H9 (cell line): Measurements from ENCODE around the gene PSMC1. TPM values are rescaled to one million over a fixed set of nuclear protein-coding genes. Genes with fewer than 3 reads are reported as not detected.

Source experiments
- DNase-seq: peaks from one replicate; pipeline ENCODE4 v3.0.0-alpha.2; 2017
- H2AFZ ChIP-seq: one replicate; pipeline ENCODE4 v1.6.1; 2013; ENCODE audit warnings: mild to moderate bottlenecking, low read length, control low read depth, moderate library complexity
- H2AK5ac ChIP-seq: 2 replicates; pipeline ENCODE4 v1.6.1; 2013; ENCODE audit warnings: low read length, control low read depth, mixed read lengths; ENCODE audit not compliant: insufficient read length
- H2BK120ac ChIP-seq: one replicate; pipeline ENCODE4 v1.6.1; 2013; ENCODE audit warnings: low read depth, mild to moderate bottlenecking, low read length, control low read depth, inconsistent platforms; ENCODE audit not compliant: poor library complexity, severe bottlenecking
- H2BK12ac ChIP-seq: 2 replicates; pipeline ENCODE4 v1.6.1; 2013; ENCODE audit warnings: low read length, control low read depth, mixed read lengths, low read depth; ENCODE audit not compliant: insufficient read length
- H2BK15ac ChIP-seq: 2 replicates; pipeline ENCODE4 v1.6.1; 2013; ENCODE audit warnings: low read depth, low read length, control low read depth
- H2BK20ac ChIP-seq: one replicate; pipeline ENCODE4 v1.6.1; 2013; ENCODE audit warnings: low read depth, mild to moderate bottlenecking, low read length, control low read depth, inconsistent platforms; ENCODE audit not compliant: poor library complexity, severe bottlenecking
- H2BK5ac ChIP-seq: 2 replicates; pipeline ENCODE4 v1.6.1; 2013; ENCODE audit warnings: low read length, control low read depth, mixed read lengths; ENCODE audit not compliant: insufficient read length
- H3K14ac ChIP-seq: 2 replicates; pipeline ENCODE4 v1.6.1; 2013; ENCODE audit warnings: low read length, control low read depth; ENCODE audit not compliant: insufficient read depth
- H3K18ac ChIP-seq: 2 replicates; pipeline ENCODE4 v1.6.1; 2013; ENCODE audit warnings: low read depth, mild to moderate bottlenecking, mixed read lengths, low read length, control low read depth; ENCODE audit not compliant: insufficient read length
- H3K23ac ChIP-seq: 2 replicates; pipeline ENCODE4 v1.6.1; 2013; ENCODE audit warnings: low read length, control low read depth, mixed read lengths, low read depth; ENCODE audit not compliant: insufficient read length
- H3K23me2 ChIP-seq: 2 replicates; pipeline ENCODE4 v1.6.1; 2013; ENCODE audit warnings: low read depth, mild to moderate bottlenecking, mixed read lengths, low read length, control low read depth; ENCODE audit not compliant: insufficient read length, poor library complexity, severe bottlenecking
- H3K27ac ChIP-seq: 2 replicates; pipeline ENCODE4 v1.5.1; 2013; ENCODE audit warnings: low read length, control low read depth, mixed read lengths, low read depth; ENCODE audit not compliant: insufficient read length
- H3K27me3 ChIP-seq: 2 replicates; pipeline ENCODE4 v1.6.1; 2013; ENCODE audit warnings: low read length, control low read depth, inconsistent platforms; ENCODE audit not compliant: insufficient read depth
- H3K4ac ChIP-seq: 2 replicates; pipeline ENCODE4 v1.6.1; 2013; ENCODE audit warnings: low read depth, mild to moderate bottlenecking, control low read depth, inconsistent platforms, low read length, moderate library complexity
- H3K4me1 ChIP-seq: 2 replicates; pipeline ENCODE4 v1.6.1; 2013; ENCODE audit warnings: low read length, control low read depth, inconsistent platforms; ENCODE audit not compliant: insufficient read depth
- H3K4me2 ChIP-seq: 2 replicates; pipeline ENCODE4 v1.6.1; 2013; ENCODE audit warnings: low read length, control low read depth, mixed read lengths; ENCODE audit not compliant: insufficient read length, insufficient read depth
- H3K56ac ChIP-seq: 2 replicates; pipeline ENCODE4 v1.6.1; 2013; ENCODE audit warnings: low read depth, mild to moderate bottlenecking, mixed read lengths, low read length, control low read depth; ENCODE audit not compliant: insufficient read length
- H3K79me1 ChIP-seq: 2 replicates; pipeline ENCODE4 v1.6.1; 2013; ENCODE audit warnings: low read depth, mild to moderate bottlenecking, moderate library complexity, low read length, control low read depth, inconsistent platforms; ENCODE audit not compliant: insufficient read depth, poor library complexity, severe bottlenecking
- H3K79me2 ChIP-seq: 2 replicates; pipeline ENCODE4 v1.6.1; 2013; ENCODE audit warnings: low read length, control low read depth, inconsistent platforms; ENCODE audit not compliant: insufficient read depth
- H3K9ac ChIP-seq: 2 replicates; pipeline ENCODE4 v1.6.1; 2013; ENCODE audit warnings: low read length, control low read depth, mixed read lengths; ENCODE audit not compliant: insufficient read length; ENCODE audit errors: extremely low read depth
- H3K9me3 ChIP-seq: one replicate; pipeline ENCODE4 v1.6.1; 2013; ENCODE audit warnings: low read depth, low read length, inconsistent platforms; ENCODE audit not compliant: control insufficient read depth
- H3T11ph ChIP-seq: one replicate; pipeline ENCODE4 v1.6.1; 2013; ENCODE audit warnings: mild to moderate bottlenecking, low read length, control low read depth, inconsistent platforms
- H4K20me1 ChIP-seq: one replicate; pipeline ENCODE4 v1.6.1; 2013; ENCODE audit not compliant: control insufficient read depth, insufficient read length, insufficient read depth
- H4K5ac ChIP-seq: 2 replicates; pipeline ENCODE4 v1.6.1; 2013; ENCODE audit warnings: low read depth, mild to moderate bottlenecking, mixed read lengths, low read length, control low read depth; ENCODE audit not compliant: insufficient read length
- H4K8ac ChIP-seq: replicated peaks from 2 replicates; pipeline ENCODE4 v1.6.1; 2013; ENCODE audit warnings: low read length, control low read depth, mixed read lengths, low read depth; ENCODE audit not compliant: insufficient read length
- H4K91ac ChIP-seq: 2 replicates; pipeline ENCODE4 v1.6.1; 2013; ENCODE audit warnings: low read depth, mild to moderate bottlenecking, moderate library complexity, mixed read lengths, low read length, control low read depth; ENCODE audit not compliant: insufficient read length
- H3K27ac Mint-ChIP-seq, 3 experiments: 2 replicates in 2 of 3; 3 replicates in 1 of 3; pipeline ENCODE4 v1.8.0; 2020 to 2021; ENCODE audit warnings: mixed read lengths in 3 of 3, mild to moderate bottlenecking in 1 of 3, moderate library complexity in 1 of 3
- H3K27me3 Mint-ChIP-seq: 2 replicates; pipeline ENCODE4 v1.8.0; 2021; ENCODE audit warnings: low read depth, mild to moderate bottlenecking, moderate library complexity, mixed read lengths
- H3K36me3 Mint-ChIP-seq, 3 experiments: 2 replicates in 2 of 3; 3 replicates in 1 of 3; pipeline ENCODE4 v1.8.0; 2020 to 2021; ENCODE audit warnings: low read depth in 3 of 3, mixed read lengths in 3 of 3; ENCODE audit not compliant: insufficient read depth in 1 of 3
- H3K4me1 Mint-ChIP-seq, 2 experiments: 2 replicates each; pipeline ENCODE4 v1.8.0; 2020; ENCODE audit warnings: mixed read lengths in 2 of 2
- H3K4me3 Mint-ChIP-seq, 2 experiments: 2 replicates in 1 of 2; 3 replicates in 1 of 2; pipeline ENCODE4 v1.8.0; 2020 to 2021; ENCODE audit warnings: mild to moderate bottlenecking in 2 of 2, mixed read lengths in 2 of 2, moderate library complexity in 1 of 2
- H3K9me3 Mint-ChIP-seq, 2 experiments: 2 replicates in 1 of 2; 3 replicates in 1 of 2; pipeline ENCODE4 v1.8.0; 2020; ENCODE audit warnings: mild to moderate bottlenecking in 2 of 2, mixed read lengths in 2 of 2, moderate library complexity in 1 of 2
- CTCF ChIP-seq: fragments of 200-600 bp; sonication (generic); conservative IDR thresholded peaks from 3 replicates; pipeline ENCODE4 v1.8.0; 2021; ENCODE audit warnings: antibody characterized with exemption, mild to moderate bottlenecking
- total RNA-seq: library from RNA; stranded (reverse); gene quantifications from 2 replicates; pipeline ENCODE4 v1.2.1, GENCODE V29; 2021

Gene PSMC1
- total RNA-seq, 1 experiment from 2014 or later = 113 TPM

GRCh38 chr14:90281756-90282155 lies 25.4 kb downstream of the PSMC1 start:
- H3K56ac ChIP-seq = no peak overlapping the region
- H2AK5ac ChIP-seq = no peak overlapping the region
- no peak overlapping the region for H3K27ac Mint-ChIP-seq
- H3K27me3 Mint-ChIP-seq = no peaks in the 10 kb centered on the region
- no peak overlapping the region for H4K91ac ChIP-seq
- H3K79me2 ChIP-seq = no peaks in the 10 kb centered on the region
- no peak overlapping the region for H2BK15ac ChIP-seq
- H3T11ph ChIP-seq = no peak overlapping the region
- H3K9me3 Mint-ChIP-seq = no peaks in the 10 kb centered on the region
- TF ChIP-seq CTCF = no peak
- no peak overlapping the region for H3K27ac ChIP-seq
- H3K4me1 ChIP-seq = no peaks in the 10 kb centered on the region
- H3K9me3 ChIP-seq = no peaks in the 10 kb centered on the region
- no peak overlapping the region for H3K9ac ChIP-seq
- H4K5ac ChIP-seq = no peak overlapping the region
- H2BK120ac ChIP-seq = no peak overlapping the region
- H3K4me2 ChIP-seq = no peak overlapping the region
- no peak overlapping the region for H3K4ac ChIP-seq
- DNase-seq = no peak
- no peak overlapping the region for H2BK20ac ChIP-seq
- H3K23me2 ChIP-seq = no peaks in the 10 kb centered on the region
- no peak overlapping the region for H2BK5ac ChIP-seq
- H2BK12ac ChIP-seq = no peak overlapping the region
- no peak overlapping the region for H4K8ac ChIP-seq
- no peaks in the 10 kb centered on the region for H3K4me1 Mint-ChIP-seq
- peaks cover 0 to 36% (median 21%) of the 10 kb centered on the region in 3 experiments; a peak in 5 of 7 replicates for H3K36me3 Mint-ChIP-seq
- H4K20me1 ChIP-seq = no peaks in the 10 kb centered on the region
- no peak overlapping the region for H3K14ac ChIP-seq
- no peak overlapping the region for H2AFZ ChIP-seq
- no peak overlapping the region for H3K4me3 Mint-ChIP-seq
- H3K27me3 ChIP-seq = no peaks in the 10 kb centered on the region
- H3K79me1 ChIP-seq = no peaks in the 10 kb centered on the region
- no peak overlapping the region for H3K23ac ChIP-seq
- H3K18ac ChIP-seq = no peak overlapping the region
